ENCODE measurements around the gene CCDC50.

CCDC50 gene

GRCh38 chr3:191381303-191381702, 52.1 kb downstream of the CCDC50 start:
- no peak for DNase-seq (ENCODE audit: low read depth)

- no peak for DNase-seq (ENCODE audit: low read depth)
These were observed 53.5 kb downstream of the CCDC50 start for GRCh38 chr3:191382661-191383060.

DNA sequence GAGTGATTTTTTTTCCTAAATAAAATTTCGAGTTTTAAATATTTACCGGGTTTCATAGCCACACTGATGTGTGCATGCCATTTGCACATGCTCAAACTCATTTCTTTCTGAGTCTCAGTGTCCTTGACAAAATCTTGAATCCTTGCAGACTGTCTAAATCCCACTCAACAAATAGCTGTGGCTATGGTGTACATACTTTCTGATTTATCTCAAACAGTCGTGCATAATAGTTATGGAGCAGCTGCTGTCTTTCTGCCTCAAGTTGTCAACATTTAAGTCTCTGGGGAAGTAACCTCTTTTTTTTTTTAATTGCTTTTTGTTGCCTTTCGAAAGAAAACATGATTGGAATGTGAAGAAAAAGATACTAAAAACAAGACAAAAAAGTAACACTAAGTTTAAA, 53.9 kb downstream of the CCDC50 start:
- DNase-seq (ENCODE audit: low read depth), result no peak

GRCh38 chr3:191385101-191385500, 55.9 kb downstream of the CCDC50 start:
- DNase-seq (ENCODE audit: low read depth), result no peak

- no peak for DNase-seq (ENCODE audit: low read depth)
These were observed 58.4 kb downstream of the CCDC50 start for GRCh38 chr3:191387441-191388077.

- no peak for DNase-seq (ENCODE audit: low read depth)
These were observed 59.6 kb downstream of the CCDC50 start for GRCh38 chr3:191388823-191389222.

GRCh38 chr3:191390580-191390979, 61.4 kb downstream of the CCDC50 start:
- DNase-seq (ENCODE audit: low read depth), result no peak

DNA sequence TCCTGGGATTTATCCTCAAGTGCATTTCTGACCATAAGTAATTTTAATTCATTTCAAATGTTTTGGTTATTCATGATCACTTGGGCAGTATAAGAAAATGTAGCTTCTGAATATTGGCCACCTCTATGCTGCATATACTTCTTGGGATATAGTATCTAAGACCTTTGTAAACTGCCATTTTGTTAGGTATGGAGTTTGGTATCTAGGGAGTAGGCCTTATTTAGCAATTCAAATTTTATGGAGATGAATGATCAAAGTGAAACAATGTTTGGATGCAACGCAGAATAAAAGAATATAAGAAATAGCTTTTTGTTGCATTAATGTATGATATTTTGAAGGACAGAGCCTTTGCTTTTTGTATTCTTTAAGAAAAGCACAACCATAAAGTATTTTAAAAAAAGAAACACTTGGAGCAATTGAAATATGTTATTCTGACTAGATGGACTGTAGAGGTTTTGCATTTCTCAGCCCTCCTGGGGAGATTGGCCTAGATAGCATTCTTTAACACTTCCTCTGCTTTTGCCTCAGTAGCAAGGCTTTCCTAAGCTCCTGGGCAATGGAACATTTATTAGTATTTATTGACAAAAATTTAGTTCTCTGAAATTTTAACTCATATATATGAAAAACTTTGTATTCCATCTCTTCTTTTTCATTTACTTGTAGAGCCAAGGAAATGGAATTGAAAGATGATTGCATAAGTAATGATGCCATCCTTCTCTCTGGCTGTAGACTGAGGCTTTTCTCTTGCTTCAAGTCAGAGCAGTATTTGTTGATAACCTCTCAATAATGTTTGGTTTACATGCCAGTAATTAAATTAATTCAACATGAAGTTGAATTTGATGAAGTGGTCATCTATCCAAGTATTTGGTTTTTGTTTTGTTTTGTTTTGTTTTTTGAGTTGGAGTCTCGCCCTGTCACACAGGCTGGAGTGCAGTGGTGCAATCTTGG, 62.9 kb downstream of the CCDC50 start:
- no peak for DNase-seq (ENCODE audit: low read depth)

DNA sequence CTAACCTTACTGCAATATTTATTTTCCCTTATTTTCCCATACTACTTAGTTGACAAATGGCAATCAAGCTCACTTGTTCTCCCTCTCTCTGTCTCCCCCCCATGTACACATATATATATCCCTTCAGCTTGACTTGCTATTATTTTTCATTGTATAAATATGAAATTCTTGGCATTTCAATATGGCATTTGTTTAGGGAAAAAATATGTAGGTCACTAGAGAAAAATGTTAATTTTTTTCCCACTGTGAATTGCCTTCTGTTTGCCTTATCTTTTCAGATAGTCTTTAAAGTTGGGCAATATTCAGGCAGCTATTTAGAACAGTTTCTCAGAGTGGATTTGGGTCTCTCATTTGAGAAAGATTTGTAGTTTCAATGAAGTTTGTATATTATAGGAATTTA, 64.0 kb downstream of the CCDC50 start:
- no peak for DNase-seq (ENCODE audit: low read depth)

- no peak for DNase-seq (ENCODE audit: low read depth)
These were observed 68.6 kb downstream of the CCDC50 start for GRCh38 chr3:191397771-191398170.

- DNase-seq (ENCODE audit: low read depth), result no peak
These were observed 69.4 kb downstream of the CCDC50 start for GRCh38 chr3:191398607-191399006.

DNA sequence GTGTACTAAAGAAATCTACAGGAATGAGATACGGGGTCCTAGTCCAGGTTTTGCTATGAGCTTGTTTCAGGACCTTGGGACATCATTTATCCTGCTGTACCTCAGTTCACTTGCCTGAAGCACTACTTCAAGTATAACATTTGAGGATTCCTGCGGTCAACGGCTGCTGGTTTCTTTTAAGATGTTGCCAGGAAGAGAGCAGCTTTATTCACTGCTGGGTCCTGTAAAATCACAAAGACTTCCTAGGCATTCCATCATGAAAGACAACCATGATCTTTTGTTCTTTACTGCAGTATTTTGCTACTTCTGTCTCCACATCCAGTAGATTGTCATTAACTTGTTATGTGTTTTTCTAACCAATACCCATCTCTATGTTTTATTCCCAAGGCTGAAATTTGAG, 70.7 kb downstream of the CCDC50 start:
- no peak for DNase-seq (ENCODE audit: low read depth)

- no peak for DNase-seq (ENCODE audit: low read depth)
These were observed 72.7 kb downstream of the CCDC50 start for GRCh38 chr3:191401775-191402357.

DNA sequence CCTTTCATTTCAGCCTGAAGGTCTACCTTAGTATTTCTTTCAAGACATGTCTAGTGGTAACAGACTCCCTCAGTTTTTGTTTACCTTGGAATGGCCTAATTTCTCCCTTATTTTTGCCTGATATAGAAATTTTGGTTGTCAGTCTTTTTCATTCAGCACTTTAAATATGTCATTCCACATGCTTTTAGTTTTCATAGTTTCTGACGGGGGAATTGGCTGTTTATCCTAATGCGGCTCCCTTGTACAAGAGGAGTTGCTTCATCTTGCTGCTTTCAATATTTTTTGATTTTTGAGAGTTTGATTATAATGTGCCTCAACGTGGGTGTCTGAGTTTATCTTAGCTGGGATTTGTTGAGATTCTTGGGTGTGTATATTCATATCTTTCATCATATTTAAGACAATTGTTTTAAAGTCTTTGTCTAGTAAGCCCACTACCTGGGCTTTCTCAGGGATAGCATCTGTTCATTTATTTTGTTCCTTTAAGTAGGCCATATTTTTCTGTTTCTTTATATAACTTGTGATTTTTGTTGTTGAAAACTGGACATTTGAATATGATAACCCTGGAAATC, 80.7 kb downstream of the CCDC50 start:
- no peak for DNase-seq (ENCODE audit: low read depth)

GRCh38 chr3:191412759-191413158, 83.6 kb downstream of the CCDC50 start:
- DNase-seq (ENCODE audit: low read depth), result no peak

- no peak for DNase-seq (ENCODE audit: low read depth)
These were observed 85.1 kb downstream of the CCDC50 start for GRCh38 chr3:191414286-191414685.

- no peak for DNase-seq (ENCODE audit: low read depth)
These were observed 85.5 kb downstream of the CCDC50 start for GRCh38 chr3:191414732-191415131.

DNA sequence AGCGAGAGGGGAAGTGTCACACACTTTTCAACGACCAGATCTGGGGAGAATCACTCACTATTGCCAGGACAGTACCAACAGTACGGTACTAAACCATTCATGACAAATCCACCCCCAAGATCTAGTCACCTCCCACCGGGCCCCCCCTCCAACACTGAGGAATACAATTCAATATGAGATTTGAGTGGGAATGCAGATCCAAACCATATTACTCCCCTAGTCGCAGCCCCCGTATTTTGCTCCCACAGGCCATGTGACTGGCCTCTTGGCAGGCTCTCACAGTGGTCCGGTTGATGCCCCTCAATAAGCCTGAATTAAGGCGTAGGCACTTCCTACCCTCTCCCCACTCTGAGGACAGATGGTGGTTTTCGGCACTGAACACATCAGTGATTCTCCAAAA, 86.4 kb downstream of the CCDC50 start:
- DNase-seq (ENCODE audit: low read depth), result no peak

DNA sequence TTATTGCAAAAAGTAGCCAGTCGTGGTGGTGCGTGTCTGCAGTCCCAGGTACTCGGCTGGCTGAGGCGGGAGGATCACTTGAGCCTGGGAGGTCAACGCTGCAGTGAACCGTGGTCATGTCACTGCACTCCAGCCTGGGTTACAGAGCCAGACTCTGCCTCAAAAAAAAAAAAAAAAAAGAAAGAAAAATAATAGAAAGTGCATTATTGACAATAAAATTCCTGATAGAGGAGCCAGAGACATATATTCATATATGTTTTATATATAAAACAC, 88.2 kb downstream of the CCDC50 start:
- no peak for DNase-seq (ENCODE audit: low read depth)

DNA sequence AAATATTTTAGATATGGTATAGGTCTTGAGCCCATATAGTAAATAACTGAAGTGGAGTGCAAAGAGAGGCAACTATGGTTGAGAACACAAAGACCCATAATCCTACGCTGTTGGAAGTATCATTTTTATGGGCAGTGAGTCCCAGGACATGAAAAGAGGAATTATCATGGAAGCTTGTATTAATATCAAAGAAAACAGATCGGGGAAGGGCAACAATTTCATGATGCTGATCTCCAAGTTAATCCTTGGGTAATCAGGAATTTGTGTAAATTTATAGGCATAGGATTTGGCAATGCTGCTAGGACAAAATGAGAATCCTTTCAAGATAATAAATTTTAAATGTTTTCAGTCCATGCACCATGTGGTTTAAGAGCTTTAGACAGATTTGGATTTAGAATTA, 91.6 kb downstream of the CCDC50 start:
- DNase-seq (ENCODE audit: low read depth), result no peak

DNA sequence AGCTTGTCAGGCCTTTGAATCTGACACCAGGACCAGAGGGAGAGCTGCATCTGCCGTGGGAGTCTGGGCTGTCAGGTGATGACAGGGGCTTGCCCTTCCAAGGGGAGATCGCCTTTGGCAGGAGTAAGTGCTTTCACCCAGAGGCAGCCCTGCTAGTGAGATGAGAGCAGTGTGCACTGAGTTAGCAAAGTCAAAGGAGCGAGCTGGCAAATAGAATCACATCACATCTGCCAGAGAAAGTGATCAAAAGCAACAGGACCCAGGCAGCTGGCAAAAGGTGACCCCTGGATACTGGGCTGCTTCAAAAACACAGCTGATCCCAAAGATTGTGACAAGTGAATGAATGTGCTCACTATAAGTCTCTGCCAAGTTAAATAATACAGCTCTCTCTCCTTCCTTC, 95.7 kb downstream of the CCDC50 start:
- DNase-seq (ENCODE audit: low read depth), result no peak

- DNase-seq (ENCODE audit: low read depth), result no peak
These were observed 96.1 kb downstream of the CCDC50 start for GRCh38 chr3:191425322-191425734.

DNA sequence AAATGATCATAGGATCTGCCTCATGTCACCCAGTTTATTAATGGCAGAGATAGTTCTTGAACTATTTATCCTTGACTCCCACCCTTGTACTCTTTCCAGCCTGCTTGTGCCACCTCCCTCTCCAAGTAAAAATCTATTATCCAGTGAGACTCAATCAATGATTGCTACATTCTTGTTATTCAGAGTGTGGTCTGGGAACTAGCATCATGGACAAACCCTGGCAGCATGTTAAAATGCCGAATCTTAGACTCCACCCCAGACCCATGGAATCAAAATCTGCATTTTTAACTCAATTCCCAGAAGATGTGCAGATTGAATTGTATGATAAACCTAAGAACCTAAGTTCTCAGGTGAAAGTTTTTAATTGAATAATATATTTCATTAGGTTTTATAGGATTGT, 97.1 kb downstream of the CCDC50 start:
- no peak for DNase-seq (ENCODE audit: low read depth)
